LoVo (cell line): ENCODE results near the gene INSR.
"Not testable (repeated sequence)": the region's sequence is repeated elsewhere in the genome, so short reads cannot be mapped to it uniquely, and the experiment has no call there.

Experiments used
- DNase-seq: peaks from one replicate; pipeline ENCODE4 v3.0.0-alpha.2; 2016; ENCODE audit warnings: low spot score

Gene INSR

DNA sequence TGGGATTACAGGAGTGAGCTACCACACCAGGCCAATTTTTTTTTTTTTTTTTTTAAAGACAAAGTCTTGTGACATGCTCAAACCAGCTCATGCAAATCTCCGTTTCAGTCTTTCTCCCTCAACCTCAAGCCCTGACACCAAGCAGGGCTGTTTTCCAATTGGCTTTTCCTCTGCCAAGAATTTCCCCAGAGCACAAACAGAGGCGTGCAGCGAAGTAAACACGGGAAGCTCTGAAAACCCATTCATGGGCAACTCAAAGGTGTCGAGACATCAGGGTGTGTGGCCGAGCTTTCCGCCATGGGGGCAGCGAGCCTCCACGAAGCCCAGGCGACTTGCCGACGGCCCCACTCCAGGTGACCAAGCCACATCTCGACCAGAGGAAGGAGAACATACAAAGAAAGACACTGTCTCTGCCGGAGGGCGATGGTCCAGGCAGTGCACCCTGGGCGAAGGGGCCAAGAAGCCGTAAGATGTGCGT is 70.0 kb downstream of the INSR start:
- no peak for DNase-seq

DNA sequence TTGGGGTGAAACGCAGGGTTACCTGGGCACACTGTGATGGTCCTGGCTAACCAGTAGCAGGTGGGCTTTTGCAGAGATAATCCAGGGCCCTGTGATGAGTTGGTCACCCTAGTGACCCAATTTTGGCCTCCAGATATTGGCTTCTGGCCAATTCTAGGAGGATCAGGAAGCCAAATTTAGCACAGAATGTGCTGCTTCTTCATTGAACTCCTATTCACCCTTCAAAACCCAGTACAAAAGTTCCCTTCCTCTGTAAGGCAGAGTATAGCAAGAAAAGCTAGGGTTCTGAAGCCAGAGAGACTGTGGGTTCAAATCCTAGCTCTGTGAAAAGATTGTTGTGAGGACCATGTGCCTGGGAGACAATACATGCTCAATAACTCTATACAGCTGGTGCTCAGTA is 70.8 kb downstream of the INSR start:
- DNase-seq = no peak

GRCh38 chr19:7219056-7219455 is 75.2 kb downstream of the INSR start:
- no peak for DNase-seq

- DNase-seq = no peak
These were observed 76.4 kb downstream of the INSR start for GRCh38 chr19:7217861-7218260.

- no peak for DNase-seq
These were observed 77.8 kb downstream of the INSR start for GRCh38 chr19:7216373-7216902.

DNA sequence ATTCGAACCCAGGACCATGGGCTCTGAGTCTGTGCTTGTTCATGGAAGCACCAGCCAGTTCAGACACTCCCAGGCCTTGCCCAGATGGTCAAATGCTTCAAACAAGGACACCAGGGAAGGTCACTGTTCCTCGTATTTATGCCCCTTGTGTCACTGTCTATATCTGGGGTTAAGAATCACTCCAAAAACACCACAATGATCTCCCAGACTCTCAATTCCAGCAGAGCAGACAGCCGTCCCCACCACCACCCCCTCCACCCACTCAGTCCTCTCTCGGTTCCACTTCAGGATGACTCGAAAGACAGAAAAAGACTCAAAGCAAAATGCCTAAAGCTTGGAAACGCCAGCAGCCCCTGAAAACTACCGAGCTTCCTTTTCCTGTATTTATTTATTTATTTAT is 79.0 kb downstream of the INSR start:
- DNase-seq = no peak

- DNase-seq = no peak
These were observed 79.7 kb downstream of the INSR start for GRCh38 chr19:7214324-7215089.

DNA sequence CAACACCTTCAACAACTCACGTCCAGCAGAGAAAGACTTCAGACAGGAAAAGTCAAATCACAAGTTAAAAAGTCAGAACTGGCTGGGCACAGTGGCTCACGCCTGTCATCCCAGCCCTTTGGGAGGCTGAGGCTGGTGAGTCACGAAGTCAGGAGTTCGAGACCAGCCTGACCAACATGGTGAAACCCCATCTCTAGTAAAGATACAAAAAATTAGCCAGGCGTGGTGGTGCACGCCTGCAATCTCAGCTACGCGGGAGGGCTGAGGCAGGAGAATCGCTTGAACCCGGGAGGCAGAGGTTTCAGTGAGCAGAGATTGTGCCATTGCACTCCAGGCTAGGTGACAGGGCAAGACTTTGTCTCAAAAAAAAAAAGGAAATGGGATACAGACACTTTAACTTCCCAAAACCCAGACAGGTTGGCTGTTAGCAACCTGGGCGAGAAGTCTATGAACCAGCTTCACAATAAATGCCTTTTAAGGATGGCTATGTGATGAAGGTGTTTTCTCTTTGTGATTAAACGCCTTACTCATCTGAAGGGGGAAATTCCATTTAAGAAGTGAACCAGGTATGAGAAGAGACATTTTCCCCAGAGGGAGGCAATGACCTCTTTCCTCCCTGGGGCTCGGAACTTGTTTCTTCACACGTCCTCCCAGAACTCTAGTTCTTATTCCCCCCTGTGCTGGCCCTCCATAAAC is 80.4 kb downstream of the INSR start:
- no peak for DNase-seq

GRCh38 chr19:7211191-7211951 is 82.8 kb downstream of the INSR start:
- DNase-seq = no peak

- DNase-seq = no peak
These were observed 83.9 kb downstream of the INSR start for GRCh38 chr19:7210359-7210758.

DNA sequence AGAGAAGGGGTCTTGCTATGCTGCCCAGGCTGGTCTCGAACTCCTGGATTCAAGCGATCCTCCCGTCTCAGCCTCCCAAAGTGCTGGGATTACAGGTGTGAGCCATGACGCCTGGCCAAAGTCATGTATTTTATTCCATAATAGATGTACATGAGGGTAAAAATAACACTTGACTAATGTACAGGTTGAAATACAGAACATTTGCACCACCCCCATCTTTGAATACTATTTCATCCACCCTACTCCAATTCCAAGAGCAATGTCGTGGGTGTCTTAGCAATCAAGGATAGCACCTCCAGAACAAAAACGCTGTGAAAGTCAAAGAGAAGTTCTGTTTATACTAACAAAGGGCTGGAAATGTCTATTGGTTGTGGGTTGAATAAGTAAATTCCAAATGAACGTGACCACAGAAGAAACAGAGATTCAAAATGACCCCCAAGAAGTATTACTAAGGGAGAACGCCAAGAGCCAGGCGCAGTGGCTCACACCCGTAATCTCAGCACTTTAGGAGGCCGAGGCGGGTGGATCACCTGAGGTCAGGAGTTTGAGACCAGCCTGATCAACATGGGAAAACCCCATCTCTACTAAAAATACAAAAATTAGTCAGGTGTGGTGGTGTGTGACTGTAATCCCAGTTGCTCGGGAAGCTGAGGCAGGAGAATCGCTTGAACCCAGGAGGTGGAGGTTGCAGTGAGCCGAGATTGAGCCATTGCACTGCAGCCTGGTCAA is 84.5 kb downstream of the INSR start:
- not testable (repeated sequence) for DNase-seq

- DNase-seq = not testable (repeated sequence)
These were observed 85.2 kb downstream of the INSR start for GRCh38 chr19:7209036-7209435.

GRCh38 chr19:7203332-7203731 is 90.9 kb downstream of the INSR start:
- no peak for DNase-seq

DNA sequence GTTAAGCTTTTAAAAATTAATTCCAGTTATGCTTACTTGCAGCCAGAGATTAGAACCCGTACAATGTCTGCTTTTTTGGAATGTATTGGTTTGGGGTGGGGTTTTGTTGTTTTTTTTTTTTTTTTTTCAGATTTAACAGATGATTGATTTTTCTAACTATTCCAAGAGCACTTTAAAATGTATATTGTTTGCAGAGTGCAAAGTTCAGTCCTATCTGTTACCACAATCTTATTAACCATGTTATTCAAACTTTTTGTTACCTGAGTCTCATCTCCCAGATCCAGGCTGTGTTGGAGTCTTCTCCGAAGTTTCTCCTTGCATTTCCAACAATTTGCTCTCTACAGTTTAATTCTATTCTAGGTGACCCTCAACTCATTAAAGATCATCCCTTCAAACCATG is 91.3 kb downstream of the INSR start:
- DNase-seq = no peak

- DNase-seq = no peak
These were observed 93.5 kb downstream of the INSR start for GRCh38 chr19:7200736-7201135.

- peak; percentile 85 for DNase-seq
These were observed 94.3 kb downstream of the INSR start for GRCh38 chr19:7199613-7200533.

GRCh38 chr19:7197760-7198696 is 96.2 kb downstream of the INSR start:
- DNase-seq = peak; percentile 93

DNA sequence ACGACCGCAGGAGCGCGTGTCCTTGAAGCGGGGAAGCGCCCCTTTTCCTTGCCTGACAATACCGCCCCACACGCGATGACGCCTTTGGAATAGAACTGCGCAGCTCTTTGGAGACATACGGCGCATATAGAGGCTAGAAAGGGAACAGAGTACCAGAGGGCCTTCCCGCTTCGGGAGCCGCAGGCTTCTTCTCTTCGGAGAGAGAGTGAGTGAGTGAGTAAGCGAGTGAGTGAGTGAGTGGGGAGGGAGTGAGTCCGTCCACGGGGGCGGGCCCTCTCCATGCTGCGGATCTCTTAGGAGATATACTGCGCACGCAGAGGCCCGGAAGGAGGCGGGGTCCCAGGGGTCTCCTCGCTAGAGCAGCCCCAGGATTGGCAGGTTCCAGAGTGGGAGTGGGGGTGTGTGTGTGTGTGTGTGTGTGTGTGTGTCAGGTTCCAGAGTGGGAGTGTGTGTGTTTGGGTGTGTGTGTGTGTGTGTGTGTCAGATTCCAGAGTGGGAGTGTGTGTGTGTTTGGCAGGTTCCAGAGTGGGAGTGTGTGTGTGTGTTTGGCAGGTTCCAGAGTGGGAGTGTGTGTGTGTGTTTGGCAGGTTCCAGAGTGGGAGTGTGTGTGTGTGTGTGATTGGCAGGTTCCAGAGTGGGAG is 97.0 kb downstream of the INSR start:
- DNase-seq = peak; percentile 61

GRCh38 chr19:7196763-7197118 is 97.5 kb downstream of the INSR start:
- no peak for DNase-seq
